Stimulated activated CD4-positive, alpha-beta T cell treated with anti-CD3 and anti-CD28 coated beads, Interleukin-1b, Interleukin-23, amount 100 ng/mL, for 1 hour (primary cell): ENCODE data around the gene SENP1.
A peak's percentile ranks its signal among the peaks of the same experiment; 100 is the strongest.
"Not testable (repeated sequence)": the region's sequence is repeated elsewhere in the genome, so short reads cannot be mapped to it uniquely, and the experiment has no call there.

Experiments used
- DNase-seq, 2 donors: peaks; one replicate each; pipeline ENCODE4 v3.0.0-alpha.2; 2020; ENCODE audit warnings: low read depth in 2 of 2

The SENP1 gene

DNA sequence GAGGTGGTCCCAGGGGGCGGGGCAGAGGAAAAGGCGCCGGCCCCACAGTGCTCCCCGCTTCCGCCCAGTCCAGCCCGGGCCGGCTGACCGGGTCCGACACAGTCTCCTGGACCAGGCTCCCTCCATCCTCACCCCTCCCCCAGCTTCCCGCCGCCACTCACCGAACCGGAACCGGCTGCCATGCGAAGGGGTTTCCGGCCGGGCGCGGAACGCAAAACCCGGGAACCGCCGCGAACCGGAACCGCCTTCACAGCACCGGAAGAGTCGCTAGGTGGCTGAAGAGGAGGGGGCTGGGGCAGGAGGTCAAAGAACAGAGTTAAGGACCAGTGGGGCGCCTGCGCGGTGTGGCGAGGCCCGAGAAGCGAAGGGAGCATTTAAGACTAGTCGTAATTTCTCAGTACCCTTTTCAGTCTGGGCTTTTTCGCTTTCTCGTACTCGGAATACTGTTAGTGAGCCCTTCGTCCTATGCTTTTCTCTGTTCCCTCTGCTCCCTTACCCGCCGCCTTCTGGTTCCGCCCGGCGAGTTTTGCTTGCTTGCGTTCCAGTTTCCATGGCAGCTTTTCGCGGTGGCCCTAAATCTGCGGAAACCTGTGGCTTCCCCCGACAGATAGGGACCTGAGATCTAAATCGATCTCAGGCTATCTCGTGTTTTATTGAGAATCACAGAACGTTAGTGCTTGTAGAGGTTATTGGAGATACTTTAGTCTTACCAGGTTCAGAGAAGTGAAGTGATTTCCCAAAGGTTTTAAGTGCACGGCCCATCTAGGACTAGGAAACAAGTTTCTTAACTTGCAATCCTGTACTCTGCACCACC is at the start of gene SENP1:
SENP1 (minus strand) TSS at position 213 of the 814 bp plus-strand sequence. CDS start 4,607 bp downstream, outside the sequence.
- DNase-seq, result peak; percentile 72 to 86

- DNase-seq, result no peak
These were observed 45.4 kb upstream of the SENP1 start for GRCh38 chr12:48151103-48151771.

DNA sequence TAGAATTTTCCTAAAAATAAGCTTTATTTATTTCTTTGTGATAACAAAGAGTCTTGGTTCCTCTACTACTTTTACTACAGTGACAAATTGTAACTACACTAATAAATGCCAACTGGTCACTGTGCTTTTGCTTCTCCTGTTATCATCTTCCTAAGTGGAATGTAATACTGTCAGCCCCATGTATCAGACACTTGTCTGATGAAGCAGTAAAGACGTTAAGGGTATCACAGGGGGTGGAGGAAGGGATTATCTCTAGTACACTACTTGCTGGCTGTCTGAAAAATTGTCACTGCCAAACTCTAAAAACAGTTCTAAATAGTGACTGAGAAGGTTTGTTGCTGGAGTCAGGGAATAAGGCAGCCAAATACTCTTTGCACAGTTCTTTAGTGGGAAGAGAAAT is 40.1 kb upstream of the SENP1 start:
- no peak for DNase-seq

DNA sequence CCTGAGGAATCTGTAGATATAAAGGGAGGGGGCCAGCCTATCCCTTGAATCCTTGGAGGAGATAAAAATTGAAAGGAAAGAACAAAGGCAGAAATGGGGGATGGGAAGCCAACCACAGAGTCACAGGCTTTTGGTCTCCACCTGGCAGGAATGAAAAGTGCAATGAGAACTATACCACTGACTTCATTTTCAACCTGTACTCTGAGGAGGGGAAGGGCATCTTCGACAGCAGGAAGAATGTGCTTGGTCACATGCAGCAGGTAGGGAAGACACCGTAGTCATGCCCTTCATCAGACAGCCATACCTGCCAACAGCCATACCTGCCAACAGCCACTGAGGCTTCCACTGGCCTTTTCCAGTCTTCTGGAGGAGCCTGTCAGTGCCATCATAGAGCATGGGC is 38.0 kb upstream of the SENP1 start:
- no peak for DNase-seq

- DNase-seq, result no peak
These were observed 37.2 kb upstream of the SENP1 start for GRCh38 chr12:48142818-48143674.

DNA sequence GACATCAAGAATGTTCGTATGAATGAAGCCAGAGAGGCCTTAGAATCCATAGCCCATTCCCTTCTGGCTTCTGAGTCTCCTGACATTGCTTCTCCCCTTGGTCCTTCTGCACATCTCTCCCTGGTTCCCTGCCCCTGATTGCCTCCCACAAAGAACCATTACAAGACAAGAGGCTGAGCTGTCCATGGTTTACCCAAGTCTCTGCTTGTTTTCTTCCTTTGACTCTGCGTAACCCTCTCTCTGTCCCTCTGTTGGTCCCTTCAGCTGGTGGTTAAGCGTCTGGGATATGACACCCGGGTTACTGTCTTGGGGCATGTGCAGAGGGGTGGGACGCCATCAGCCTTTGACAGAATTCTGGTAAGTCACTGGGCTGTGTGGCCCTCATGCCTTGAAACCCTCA is 29.1 kb upstream of the SENP1 start:
- DNase-seq, result no peak

DNA sequence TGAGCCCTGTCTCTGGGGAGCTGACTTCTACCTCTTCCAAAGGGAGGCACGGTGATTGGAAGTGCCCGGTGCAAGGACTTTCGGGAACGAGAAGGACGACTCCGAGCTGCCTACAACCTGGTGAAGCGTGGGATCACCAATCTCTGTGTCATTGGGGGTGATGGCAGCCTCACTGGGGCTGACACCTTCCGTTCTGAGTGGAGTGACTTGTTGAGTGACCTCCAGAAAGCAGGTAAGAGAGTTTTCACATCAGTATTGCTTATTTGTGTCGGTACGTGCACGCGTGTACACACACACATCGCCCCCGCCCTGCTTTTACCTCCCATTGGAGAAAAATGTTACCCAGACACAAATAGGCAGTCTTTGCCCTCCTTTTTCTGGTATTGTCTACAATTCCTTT is 26.9 kb upstream of the SENP1 start:
- DNase-seq, result no peak

- DNase-seq, result no peak
These were observed 25.6 kb upstream of the SENP1 start for GRCh38 chr12:48131517-48131916.

GRCh38 chr12:48129376-48129775 is 23.5 kb upstream of the SENP1 start:
- DNase-seq, result no peak

DNA sequence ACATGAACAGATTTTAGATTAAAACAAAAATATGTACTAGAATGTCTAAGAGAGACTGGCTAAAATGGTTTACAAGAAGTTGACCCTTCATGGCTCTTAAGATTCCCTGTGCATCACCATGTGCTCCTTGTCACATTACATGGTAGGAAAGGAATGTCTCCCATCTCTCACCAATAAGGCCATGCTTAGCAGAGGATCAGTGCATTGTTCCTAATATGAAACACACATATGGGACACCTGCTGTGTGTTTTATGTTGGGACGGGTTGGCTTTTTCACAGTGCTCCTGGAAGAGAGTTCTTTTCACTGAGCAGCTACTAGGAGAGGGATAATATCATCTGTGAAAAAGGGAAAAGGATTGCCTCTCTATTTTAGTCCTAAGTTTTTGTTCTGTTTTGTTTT is 22.9 kb upstream of the SENP1 start:
- DNase-seq, result no peak

- no peak for DNase-seq
These were observed 21.2 kb upstream of the SENP1 start for GRCh38 chr12:48126953-48127630.

GRCh38 chr12:48125985-48126384 is 20.1 kb upstream of the SENP1 start:
- DNase-seq, result no peak

DNA sequence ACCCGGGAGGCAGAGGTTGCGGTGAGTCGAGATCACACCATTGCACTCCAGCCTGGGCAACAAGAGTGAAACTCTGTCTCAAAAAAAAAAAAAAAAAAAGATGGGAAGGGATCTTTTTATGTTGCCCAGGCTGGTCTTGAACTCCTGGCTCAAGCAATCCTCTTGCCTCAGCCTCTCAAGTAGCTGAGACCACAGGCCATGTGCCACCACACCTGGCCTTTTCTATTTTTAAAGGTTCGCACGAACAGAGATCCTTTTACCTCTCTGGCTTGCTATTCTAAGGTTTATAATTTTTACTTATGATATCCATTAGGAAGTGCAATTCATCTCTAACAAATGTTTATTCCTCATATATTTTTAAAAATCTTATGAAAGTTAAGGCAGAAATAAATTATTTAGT is 19.7 kb upstream of the SENP1 start:
- DNase-seq, result not testable (repeated sequence)

GRCh38 chr12:48123169-48123568 is 17.3 kb upstream of the SENP1 start:
- no peak for DNase-seq

GRCh38 chr12:48122065-48122834 is 16.4 kb upstream of the SENP1 start:
- DNase-seq, result no peak

- no peak for DNase-seq
These were observed 15.6 kb upstream of the SENP1 start for GRCh38 chr12:48121522-48121921.

DNA sequence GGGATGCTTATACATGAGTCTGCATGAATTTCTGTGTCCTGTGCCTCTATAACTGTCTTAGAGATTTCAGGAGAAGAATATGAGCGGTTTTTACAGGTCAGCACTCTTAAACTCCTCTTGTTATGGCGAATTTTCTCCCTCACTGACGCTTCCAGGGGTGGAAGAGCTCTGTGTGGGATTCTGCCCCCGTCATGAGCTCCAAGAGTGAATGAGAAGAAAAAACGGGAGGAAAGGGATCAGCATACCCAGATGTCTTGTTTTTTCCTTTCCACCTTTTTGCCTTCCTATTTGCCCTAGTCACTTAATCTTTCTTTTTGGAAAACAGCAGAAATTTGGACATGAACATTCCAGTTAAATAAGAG is 13.9 kb upstream of the SENP1 start:
- no peak for DNase-seq

GRCh38 chr12:48119078-48119833 is 13.4 kb upstream of the SENP1 start, which contains the start of gene PFKM:
PFKM (plus strand) TSS chr12:48119364; CDS start chr12:48122775, 3,411 bp downstream.
- DNase-seq, result peak; percentile 19 to 32

DNA sequence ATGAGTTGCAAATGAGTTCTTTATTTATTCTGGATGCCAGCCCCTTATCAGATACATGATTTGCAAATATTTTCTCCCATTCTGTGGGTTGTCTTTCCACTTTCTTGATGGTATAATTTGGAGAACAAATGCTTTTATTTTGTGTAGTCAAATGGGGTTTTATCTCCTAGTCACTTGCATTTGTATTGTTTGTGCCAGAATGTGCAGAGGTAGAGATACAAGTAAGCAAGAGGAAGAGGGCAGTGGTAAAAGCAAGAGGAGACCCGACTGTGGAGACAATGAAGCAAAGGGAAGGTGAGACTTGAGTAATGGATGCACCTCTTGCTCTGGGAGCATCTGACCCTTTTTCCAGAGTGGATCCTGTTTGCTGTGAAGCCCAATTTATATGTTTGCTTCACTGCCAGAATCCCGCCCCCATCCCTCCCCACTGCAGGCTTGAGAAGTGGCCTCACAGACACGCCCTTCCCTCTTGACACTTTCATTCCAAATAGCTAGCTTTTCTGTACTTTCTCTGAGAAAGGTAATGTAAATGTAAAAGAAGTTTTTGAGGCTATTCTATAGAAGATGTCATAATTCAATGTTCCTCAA is 12.5 kb upstream of the SENP1 start:
- DNase-seq, result no peak

- DNase-seq, result no peak
These were observed 10.1 kb upstream of the SENP1 start for GRCh38 chr12:48115957-48116356.
